GM18909 (cell line): ENCODE measurements around the gene LYRM1.
"Not testable (repeated sequence)": the region's sequence is repeated elsewhere in the genome, so short reads cannot be mapped to it uniquely, and the experiment has no call there.

Experiments
- ATAC-seq: cut with Tn5 transposase; IDR thresholded peaks from one replicate; pipeline ENCODE4 v1.9.1; 2021; ENCODE audit warnings: mild to moderate bottlenecking; ENCODE audit not compliant: unreplicated experiment, poor library complexity

The LYRM1 gene

DNA sequence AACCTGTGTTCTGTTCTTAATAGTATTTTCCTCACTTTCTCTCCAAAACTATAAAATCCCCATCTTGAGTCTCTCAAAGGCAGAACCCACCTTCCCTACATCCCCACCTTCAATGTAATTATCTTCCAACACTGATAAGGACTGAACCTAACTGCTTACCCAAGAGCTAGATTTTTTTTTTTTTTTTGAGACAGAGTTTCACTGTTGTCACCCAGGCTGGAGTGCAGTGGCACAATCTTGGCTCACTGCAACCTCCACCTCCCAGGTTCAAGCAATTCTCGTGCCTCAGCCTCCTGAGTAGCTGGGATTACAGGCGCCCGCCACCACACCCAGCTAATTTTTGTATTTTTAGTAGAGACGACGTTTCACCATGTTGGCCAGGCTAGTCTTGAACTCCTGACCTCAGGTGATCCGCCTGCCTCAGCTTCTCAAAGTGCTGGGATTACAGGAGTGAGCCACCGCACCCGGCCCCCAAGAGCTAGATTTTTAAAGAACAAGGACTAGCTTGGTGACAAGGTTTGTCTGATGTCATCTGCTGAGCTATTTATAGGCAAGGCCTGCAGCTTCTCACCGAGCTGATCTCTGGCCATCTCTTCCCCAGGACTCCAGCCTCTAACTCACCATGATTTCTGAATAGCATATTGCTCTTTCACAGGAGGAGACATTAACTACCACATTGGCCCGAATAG is 29.2 kb downstream of the LYRM1 start:
- ATAC-seq = not testable (repeated sequence)

DNA sequence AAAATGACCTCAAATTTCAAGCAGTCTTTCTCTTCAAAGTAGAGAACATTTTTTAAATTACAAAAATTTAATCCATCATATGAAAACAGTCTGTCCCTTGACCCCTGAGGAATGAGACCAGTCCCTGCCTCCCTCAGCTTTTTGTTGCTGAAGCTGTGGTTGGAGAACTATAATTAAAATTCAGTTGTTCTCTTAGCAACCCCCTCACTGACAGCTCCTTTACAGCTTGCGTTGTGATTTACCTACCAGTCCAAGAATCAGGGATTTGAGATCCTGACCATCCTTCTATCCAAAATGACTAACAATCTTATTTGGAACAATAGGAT is 29.8 kb downstream of the LYRM1 start:
- ATAC-seq = no peak

DNA sequence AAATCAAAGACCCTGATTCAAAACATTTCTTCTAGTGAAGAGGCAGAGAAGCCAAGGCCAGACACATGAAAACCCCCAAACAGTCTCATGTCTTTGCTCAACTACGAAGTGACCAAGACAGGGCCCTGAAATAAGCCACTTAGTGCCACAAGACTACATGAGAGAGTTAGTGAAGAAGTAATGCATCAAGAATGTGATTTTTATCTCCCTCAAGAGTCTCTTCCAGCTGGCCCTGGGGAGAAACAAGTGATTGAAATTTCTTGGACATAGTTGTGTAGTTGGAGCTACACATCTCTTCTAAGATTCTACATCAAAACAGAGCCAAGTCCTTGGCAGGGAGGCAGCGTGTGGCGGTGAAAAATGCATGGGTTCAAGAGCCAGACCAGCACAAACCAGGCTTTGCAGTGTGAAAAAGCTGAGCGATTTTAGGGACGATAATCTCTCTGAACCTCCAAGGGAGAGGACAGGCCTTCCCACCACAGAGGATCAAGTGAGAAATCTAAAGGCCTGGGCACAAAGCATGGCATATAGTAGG is 30.6 kb downstream of the LYRM1 start:
- ATAC-seq = no peak

DNA sequence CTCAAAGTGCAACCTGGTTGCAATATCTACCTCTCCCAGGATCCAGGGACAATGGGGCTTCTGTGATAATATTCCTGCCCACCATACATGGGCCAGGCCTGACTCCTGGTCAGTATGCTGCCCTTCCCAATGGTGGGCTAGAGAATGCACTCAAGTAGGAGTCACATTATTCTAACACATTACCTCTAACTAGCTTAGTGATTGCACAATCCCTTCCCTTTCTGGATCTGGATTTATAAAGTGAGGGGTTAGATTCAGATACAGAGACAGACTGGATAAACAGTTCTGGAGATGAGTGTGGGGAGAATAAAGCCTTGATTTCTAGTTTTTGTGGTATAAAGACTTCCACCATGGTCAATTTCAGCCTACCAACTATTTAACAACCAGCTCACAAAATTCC is 33.0 kb downstream of the LYRM1 start:
- ATAC-seq = no peak

DNA sequence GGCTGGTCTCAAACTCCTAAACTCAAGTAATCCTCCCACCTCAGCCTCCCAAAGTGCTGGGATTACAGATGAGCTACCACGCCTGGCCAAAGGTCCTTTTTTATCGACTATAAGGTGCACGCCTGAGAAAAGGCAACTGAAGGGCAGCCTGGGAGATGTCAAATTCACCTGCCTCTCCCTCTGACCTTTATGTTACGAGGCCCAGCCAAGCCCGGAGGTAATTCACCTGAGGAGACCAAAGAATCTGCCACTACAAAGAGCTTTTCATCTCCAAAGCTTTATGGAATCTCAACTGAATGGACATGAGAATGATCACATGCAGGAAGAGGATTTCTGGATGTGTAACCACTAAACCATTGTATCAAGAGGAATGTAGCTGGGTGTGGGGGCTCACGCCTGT is 37.2 kb downstream of the LYRM1 start:
- ATAC-seq = no peak

DNA sequence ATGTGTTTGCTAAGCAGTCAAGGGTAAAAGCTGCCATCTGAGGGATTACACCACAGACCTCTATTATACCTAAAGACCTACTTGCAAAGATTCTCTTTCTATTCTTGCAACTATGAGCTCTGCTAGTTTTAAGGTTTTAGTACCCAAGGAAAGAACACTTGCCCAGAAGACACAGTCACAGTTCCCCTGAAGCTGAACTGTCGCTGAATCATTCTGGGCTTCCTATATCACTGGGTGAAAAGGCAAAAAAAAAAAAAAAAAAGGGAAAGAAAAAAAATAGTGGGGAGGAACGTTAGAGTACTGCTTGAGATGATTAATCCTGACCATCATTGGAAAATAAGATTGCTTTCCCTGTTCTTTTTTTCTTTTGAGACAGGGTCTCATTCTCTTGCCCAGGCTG is 37.9 kb downstream of the LYRM1 start:
- no peak for ATAC-seq

DNA sequence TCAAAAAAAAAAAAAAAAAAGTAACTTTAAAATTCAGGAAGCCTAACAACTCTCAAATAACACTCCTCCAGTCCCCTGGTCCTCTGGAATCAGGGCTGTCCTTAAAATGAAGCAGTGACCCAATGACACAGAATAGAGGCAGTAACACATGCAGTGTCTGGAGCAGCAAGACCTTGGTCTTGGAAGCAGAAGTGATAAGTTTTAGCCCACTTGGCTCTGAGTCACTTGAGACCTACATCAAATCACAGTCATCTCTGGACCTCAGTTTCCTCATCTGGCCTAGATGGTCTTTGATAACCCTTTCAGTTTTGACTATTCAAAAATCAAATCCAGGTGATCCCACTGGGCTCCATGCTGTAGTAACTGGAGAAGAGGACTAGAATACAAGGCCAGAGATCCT is 39.0 kb downstream of the LYRM1 start:
- ATAC-seq = no peak

DNA sequence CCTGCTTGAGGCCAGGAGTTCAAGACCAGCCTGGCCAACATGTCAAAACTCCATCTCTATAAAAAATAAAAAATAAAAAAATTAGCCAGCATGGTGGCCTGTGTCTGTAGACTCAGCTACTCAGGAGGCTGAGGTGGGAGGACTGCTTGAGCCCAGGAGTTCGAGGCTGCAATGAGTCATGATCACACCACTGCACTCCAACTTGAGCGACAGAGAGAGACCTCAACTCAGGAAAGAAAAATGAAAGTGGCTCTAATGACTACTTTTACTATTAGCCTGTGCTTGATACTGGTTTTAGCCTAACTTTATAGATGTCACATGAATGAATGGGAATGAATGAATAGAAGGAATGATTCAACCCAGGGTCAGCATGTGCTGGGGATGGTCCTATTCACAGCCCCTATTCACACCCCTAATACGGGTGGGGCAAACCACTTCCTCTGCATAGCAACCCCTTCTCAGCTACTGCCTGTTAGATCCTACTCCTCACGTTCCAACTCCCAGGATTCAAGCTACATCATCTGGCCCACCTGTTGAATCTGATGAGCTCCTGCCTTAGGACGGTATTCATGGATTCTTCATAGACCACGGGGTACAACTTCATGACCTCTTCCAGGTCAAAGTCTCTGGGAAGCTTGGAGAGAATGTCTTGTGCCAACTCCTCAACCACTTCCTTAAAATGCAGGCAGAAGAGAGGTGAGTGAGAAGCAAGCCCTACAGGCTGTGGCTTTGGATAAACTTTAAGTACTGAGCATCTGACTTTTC is 40.5 kb downstream of the LYRM1 start:
- no peak for ATAC-seq

DNA sequence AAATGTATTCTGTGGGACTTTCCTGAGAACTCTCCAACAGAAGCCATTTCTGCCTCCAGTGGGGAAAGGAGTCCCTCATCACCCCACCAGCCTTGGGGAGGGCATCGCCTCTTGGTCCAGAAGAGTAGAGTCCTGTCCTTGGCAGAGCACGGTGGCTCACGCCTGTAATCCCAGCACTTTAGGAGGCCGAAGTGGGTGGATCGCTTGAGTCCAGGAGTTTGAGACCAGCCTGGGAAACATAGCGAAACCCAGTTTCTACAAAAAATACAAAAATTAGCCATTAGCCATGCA is 41.0 kb downstream of the LYRM1 start:
- ATAC-seq = no peak

DNA sequence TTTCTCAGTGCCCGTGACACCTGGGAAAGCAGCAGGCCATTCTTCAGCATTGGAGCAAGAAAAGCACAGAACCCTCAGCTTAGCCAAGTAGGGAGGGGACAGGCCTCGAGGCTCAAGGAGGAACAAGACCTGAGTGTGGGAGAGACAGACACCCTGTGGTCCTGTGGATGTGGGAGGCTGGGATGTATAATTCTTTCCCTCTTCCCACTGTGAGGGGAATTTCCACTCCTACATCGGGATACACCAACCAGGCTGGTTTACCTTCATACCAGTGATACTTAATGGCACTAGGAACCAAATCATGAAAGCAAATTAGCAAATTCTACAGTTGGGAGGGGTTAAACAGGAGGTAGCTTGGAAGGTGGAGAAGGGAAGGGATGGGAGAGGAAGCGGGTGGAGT is 41.7 kb downstream of the LYRM1 start:
- no peak for ATAC-seq

DNA sequence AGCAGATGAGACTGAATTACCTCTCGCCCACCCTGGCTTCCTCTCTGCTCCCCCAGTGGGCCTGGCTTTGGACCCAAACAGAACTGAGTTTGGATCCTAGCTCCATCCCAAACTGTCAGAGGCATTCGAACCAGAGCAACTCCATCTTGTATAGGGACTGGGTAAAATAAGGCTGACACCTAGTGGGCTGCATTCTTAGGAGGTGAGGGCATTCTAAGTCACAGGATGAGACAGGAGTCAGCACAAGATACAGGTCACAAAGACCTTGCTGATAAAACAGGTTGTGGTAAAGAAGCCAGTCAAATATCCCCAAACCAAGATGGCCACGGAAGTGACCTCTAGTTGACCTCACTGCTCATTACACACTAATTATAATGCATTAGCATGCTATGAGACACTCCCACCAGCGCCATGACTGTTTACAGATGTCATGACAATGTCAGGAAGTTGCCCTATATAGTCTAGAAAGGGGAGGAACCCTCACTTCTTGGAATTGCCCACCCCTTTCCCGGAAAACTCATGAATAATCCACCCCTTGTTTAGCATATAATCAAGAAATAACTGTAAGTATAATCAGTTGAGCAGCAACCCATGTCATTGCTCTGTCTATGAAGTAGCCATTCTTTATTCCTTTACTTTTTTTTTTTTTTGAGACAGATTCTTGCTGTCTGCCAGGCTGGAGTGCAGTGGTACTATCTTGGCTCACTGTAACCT is 44.4 kb downstream of the LYRM1 start:
- no peak for ATAC-seq

DNA sequence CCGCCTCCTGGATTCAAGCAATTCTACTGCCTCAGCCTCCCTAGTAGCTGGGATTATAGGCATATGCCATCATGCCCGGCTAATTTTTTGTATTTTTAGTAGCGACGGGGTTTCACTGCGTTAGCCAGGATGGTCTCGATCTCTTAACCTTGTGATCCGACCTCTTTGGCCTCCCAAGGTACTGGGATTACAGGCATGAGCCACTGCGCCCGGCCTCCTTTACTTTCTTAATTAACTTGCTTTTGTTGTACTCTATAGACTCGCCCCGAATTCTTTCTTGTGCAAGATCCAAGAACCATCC is 45.0 kb downstream of the LYRM1 start:
- not testable (repeated sequence) for ATAC-seq

DNA sequence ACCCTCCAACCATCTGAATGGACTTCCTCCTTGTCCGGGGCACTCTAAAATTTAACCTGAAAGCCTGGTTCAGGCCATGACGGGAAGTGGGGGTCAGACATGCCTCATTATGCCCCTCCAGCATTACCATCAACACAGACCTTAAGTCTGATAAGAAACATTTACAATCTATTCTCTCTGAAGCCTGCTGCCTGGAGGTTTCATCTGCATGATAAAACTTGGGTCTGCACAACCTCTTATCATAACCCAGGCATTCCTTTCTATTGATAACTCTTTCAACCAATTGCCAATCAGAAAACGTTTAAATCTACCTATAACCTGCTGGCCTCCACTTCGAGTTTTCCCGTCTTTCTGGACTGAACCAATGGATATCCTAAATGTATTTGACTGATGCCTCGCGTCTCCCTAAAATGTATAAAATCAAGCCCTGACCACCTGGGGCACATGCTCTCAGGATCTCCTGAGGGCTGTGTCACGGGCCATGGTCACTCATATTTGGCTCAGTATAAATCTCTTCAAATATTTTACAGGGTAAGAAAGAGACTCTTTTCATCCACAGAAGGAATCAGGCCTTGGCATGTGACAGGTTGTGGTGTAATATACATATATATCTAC is 45.6 kb downstream of the LYRM1 start:
- no peak for ATAC-seq

DNA sequence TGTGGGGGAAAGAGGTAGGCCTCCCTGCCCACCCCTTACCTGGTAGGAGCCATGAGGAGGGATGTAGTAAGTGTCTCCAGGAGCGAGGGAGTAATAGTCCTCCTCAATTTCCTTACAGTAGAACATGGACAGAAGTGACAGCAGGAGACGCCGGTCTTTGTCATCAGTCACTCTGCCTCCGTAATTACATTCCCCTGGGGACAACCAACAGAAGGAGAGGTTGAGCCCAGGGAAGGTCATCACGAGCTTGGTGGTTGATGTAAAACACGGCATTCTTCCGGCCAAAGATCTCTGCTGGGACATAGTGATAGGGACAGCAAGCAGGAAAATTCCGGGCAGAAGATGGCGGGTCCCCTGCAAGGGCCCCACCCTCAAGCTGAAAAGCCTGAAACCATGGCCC is 47.9 kb downstream of the LYRM1 start:
- no peak for ATAC-seq

DNA sequence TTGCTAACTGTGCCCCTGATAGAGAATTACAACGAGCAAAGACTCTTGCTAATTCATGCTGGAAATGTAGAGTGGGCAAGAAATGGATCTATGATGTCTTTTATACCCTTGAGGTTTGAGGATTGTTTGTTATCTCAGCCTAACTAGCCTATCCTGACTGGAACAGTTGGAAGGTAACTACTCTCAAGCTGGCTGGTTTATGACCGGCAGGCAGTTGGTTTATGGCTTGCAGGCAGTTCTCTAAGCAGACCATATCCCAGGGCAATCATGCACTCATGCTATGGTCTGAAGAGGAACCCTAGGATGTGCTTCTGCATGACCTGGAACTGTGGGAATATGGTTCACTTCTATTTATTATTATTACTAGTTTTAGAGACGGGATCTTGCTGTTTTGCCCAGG is 49.1 kb downstream of the LYRM1 start:
- ATAC-seq = no peak

DNA sequence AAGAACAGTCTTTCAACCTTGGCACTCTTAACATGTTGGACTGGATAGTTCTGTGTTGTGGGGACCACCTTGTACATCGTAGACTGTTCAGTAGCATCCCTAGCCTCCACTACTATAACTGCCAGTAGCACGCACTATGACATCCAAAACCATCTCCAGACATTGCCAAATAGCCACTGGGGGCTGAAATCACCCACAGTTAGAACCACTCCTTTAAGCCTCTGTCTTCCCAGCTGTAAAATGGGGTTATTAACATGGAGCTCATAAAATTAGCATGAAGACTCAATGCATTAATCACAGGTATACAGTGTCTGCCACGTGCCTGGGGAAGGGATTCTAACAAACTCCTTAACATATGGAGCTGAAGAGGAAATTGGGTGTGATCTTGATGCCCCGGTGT is 49.7 kb downstream of the LYRM1 start:
- no peak for ATAC-seq

DNA sequence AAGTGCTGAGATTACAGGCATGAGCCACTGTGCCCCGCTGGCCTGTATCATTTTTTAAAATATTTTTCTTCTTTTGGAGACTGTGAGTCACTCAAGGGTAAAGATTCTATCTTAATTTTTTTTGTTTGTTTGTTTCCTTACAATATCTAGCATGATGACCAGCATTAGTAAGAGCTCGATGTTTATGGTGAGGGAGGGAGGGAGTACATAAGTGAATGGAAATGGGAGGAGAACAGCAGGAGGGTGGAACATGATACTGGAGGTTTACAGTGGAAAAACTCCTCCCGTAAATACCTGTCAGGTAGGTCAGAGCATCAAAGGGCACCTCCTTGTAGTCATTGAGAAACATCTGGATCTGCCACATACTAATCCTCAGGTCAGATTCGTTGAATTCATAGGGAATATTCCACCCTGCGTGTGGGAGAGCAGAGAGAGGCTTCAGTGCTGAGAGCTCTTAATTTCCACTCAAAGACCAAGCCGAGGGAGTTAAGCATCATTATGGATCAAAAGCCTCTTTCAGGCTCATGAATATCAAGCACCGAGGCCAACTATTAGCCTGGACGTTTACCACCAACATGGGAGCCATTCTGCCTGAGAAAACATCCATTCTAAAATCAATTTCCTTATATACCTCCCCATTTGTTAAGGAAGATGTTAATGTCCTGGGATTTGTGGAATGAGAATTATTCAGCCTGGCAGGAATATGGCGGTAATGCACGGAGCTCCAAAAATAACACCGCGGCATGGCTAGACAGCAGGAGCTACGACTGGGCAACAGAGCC is 51.8 kb downstream of the LYRM1 start:
- no peak for ATAC-seq

DNA sequence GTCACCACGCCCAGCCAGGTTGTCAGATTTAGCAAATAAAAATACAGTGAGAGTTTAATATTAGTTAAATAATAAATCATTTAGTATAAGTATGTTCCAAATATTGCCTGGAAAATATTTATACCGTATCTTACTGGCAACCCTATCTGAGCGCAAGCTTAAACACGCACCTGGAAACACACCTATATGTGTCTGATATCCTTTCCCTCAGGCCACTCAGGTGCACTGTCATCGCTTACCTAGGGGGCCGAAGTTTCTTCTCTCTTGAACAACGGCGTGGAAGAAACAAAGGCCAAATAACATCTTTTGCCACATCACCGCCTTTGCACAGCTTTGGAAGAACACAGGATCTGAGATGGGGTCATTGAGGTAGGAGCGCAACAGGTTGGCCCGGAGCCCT is 54.0 kb downstream of the LYRM1 start:
- ATAC-seq = no peak

DNA sequence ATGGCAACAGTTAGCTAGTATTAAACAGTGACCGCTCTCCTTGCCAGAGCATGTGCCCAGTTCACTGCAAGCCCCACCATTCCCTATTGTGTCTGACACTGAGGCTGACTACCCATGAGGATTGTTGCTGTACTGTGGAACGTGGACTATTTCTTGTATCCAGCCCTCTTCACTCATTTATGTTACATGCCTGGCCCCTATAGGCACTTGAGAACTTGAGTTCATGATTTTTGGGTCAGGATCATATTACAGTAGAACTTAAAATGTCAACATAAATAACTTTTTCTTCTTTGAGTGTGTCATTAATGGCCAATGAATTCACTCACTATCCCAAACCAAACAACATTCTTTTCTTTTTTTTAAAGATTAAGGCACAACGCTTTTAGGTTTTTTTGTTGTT is 55.7 kb downstream of the LYRM1 start:
- no peak for ATAC-seq

DNA sequence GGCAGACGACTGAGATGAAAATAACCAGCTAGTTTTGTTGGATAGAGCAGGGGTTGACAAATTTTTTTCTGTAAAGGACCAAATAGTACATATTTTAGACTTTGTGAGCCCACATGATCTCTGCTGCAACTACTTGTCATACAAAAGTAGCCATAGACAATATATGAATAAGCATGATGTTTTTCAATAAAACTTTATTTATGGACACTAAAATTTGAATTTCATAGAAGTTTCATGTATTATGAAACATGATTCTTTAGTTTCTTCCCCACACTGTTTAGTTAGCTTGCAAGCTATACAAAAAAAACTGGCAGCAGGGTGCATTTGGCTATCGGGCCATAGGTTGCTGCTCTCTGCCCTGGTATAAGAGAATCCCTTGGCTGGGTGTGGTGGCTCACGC is 56.6 kb downstream of the LYRM1 start:
- ATAC-seq = no peak

DNA sequence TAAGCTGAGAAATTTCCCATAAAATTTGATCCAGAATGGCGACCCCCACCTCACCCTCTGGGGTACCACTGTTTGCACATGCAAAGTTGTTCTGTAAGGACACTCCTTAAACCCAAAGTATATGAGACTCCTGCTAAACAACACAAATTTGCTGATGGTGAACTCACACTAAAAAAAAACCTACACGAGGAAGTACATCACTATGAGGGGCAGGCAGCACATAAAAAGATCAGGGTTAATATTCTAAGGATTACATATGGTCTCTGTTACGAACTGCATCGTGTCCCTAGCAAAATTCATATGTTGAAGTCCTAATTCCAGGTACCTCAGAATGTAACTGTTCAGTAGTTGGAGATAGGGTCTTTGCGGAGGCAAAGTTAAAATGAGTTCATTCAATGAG is 60.3 kb downstream of the LYRM1 start:
- ATAC-seq = no peak
